ENCODE data around the gene ZC3H15.
"Not testable (repeated sequence)": the region's sequence is repeated elsewhere in the genome, so short reads cannot be mapped to it uniquely, and the experiment has no call there.

GRCh38 chr2:186472722-186473493 lies 13.2 kb upstream of the ZC3H15 start:
- not testable (repeated sequence) for TF ChIP-seq POLR2AphosphoS5, TAF1, POLR2A, SPI1 (IDR thresholded peaks at IDR 0.05; ENCODE audit: low read depth, low read length)

Measured in GM12891 (cell line).